Rectal smooth muscle tissue (tissue), 1 donor: ENCODE measurements around the gene NUAK1.

Source experiments
- H3K27ac ChIP-seq: one replicate; pipeline ENCODE4 v1.7.0; 2013; ENCODE audit warnings: low read depth, low read length, inconsistent platforms
- H3K27me3 ChIP-seq: one replicate; pipeline ENCODE4 v1.7.0; 2013; ENCODE audit warnings: low read length; ENCODE audit not compliant: control insufficient read depth, insufficient read depth
- H3K36me3 ChIP-seq: one replicate; pipeline ENCODE4 v1.7.0; 2013; ENCODE audit warnings: low read length; ENCODE audit not compliant: control insufficient read depth, insufficient read depth
- H3K4me1 ChIP-seq: one replicate; pipeline ENCODE4 v1.7.0; 2013; ENCODE audit warnings: low read length; ENCODE audit not compliant: control insufficient read depth, insufficient read depth
- H3K4me3 ChIP-seq: one replicate; pipeline ENCODE4 v1.7.0; 2013; ENCODE audit warnings: low read length
- H3K9ac ChIP-seq: one replicate; pipeline ENCODE4 v1.7.0; 2013; ENCODE audit warnings: low read length

The NUAK1 gene

DNA sequence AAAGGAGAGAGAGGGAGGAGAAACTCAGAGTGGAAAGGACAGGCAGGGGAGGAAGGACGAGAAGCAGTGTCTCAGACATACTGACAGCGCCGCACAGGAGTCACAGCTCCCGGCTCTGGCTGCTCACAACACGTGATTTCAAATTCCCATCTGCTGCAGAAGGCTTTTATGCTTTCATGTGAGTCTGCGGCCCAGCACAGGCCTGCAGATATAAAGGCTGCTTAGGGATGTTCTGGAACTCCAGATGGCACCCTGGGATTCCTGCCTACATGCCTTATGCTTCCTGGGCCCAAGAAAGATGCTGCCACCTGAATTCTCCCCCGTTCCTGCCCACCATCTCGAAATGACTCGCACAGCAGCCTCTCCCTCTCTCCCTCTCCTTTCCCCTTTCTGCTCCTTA, 89.6 kb downstream of the NUAK1 start:
- Histone ChIP-seq H3K36me3 (no peaks in the 10 kb centered on the region), H3K27me3 (no peaks in the 10 kb centered on the region), H3K27ac (no peak overlapping the region), H3K9ac (no peak overlapping the region), H3K4me3 (no peak overlapping the region), H3K4me1 (no peaks in the 10 kb centered on the region)

DNA sequence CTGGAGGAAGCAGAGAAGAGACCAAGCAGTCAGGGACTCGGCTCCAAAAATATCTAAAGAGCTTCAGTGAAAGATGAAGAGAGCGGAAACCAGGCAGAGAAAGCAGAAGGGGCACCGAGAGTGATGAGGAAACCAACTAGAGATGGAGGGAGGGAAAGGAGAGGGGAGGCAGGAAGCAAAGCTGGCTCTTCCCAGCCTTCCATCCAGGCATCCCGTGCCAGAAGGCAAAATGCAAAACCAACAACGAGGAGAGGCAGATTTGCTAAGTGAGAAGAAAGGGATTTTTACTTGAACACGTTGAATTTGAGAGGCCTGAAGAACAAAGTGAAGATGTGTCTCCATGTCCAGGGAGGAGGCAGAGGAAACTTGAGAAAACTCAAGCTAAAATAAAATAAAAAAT, 90.1 kb downstream of the NUAK1 start:
- Histone ChIP-seq H3K27me3 (no peaks in the 10 kb centered on the region), H3K4me1 (no peaks in the 10 kb centered on the region), H3K9ac (no peak overlapping the region), H3K4me3 (no peak overlapping the region), H3K36me3 (no peaks in the 10 kb centered on the region), H3K27ac (no peak overlapping the region)

DNA sequence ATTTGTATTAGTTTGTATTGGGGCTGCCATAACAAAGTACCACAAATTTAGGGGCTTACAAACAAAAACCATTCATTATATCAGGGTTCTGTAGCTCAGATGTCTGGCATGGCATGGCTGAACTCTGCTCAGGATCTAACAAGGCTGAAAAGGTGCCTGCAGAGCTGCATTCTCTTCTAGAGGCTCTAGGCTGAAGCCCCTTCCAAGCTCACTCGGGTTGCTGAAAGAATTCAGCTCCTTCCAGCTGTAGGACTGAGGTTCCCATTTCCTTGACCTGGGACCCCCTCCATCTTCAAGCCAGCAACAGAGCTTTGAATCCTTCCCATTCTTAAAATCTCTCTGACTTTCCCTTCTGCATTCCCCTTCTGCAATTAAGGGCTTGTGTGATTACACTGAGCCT, 90.7 kb downstream of the NUAK1 start:
- no peak overlapping the region for H3K27ac ChIP-seq
- no peaks in the 10 kb centered on the region for H3K36me3 ChIP-seq
- H3K27me3 ChIP-seq, result no peaks in the 10 kb centered on the region
- H3K4me3 ChIP-seq, result no peak overlapping the region
- H3K4me1 ChIP-seq, result no peaks in the 10 kb centered on the region
- no peak overlapping the region for H3K9ac ChIP-seq

DNA sequence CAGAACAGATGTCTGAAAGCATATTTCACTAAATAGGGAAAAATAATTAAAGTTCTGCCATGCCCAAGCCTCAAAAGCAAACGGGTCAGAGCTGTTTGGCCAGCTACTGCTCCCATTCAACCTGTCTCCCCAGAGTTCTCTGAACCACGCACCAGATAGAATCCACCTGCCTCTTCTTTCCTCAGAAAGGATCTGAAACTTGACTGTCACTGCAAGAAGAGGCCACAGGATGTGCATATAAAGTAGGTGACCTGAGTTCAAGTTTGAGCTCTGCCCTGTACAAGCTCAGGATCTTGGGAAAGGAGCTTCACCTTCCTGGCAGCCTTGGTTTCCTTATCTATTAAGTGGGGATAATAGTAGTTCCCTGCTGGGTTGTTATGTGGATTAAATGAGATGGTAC, 91.8 kb downstream of the NUAK1 start:
- no peaks in the 10 kb centered on the region for H3K36me3 ChIP-seq
- no peaks in the 10 kb centered on the region for H3K4me1 ChIP-seq
- H3K27ac ChIP-seq, result no peak overlapping the region
- no peak overlapping the region for H3K4me3 ChIP-seq
- no peaks in the 10 kb centered on the region for H3K27me3 ChIP-seq
- no peak overlapping the region for H3K9ac ChIP-seq

DNA sequence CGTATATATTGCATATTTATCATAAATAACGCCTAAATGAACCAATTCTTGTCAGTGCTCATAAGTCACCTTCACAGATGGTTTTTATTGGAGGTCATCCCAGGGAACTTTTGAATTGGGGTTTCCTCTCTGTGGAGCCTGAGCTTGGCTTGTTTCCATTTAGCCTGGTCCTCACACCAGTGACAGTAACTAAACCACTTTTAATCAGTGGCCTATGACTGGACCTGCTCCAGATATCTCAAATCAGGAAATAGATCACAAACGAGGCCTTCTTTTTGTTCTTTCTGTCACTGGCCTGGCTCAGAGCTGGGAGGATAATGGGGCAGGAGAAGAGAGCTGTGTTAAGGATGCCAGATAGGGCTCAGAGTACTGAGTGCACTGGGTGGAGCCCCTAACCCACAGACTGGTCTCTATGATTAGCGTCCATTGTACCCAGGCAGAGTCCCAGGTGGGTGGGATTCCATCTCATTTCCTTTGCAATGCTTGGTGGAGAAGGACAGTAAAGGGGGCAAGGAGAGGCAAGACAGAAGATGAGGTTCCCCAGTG, 92.4 kb downstream of the NUAK1 start:
- H3K36me3 ChIP-seq, result no peaks in the 10 kb centered on the region
- H3K27me3 ChIP-seq, result no peaks in the 10 kb centered on the region
- H3K27ac ChIP-seq, result no peak overlapping the region
- H3K9ac ChIP-seq, result no peak overlapping the region
- H3K4me3 ChIP-seq, result no peak overlapping the region
- no peaks in the 10 kb centered on the region for H3K4me1 ChIP-seq

DNA sequence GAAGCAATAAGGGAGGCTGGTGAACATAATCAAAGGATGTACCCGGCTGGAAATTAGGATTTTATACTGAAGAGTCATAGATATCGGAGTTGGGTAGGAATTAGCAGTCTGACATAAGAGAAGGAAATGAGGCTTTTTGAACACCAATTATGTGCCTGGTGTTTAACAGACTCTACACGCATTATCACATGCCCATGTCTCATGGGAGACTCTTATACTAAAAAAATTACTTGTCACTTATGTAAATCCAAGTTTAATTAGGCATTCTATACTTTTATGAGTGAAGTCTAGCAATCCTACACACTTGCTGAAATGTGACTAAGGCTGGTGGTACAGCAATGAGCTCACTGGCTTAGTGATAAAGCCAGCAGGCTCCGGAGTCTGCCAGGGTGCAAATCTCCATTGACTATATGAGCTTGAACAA, 93.5 kb downstream of the NUAK1 start:
- no peaks in the 10 kb centered on the region for H3K36me3 ChIP-seq
- no peak overlapping the region for H3K27ac ChIP-seq
- no peak overlapping the region for H3K4me3 ChIP-seq

DNA sequence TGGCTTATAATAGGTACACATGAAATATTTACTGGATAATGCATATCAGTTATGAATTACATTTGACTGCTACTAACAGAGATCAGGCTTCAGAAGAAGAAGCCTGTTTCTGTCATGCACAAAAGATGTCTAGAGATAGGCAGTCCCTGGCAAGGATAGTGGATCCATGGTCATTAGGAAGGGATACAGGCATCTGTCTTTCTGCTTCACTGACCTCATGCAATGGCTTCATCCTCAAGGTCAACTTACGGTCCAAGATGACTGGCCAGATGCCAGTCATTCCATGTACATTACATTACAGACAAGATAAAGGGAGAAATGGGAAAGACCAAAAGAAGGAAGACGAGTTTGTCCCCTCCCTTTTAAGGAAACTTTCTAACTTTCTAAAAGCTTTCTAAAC, 94.0 kb downstream of the NUAK1 start:
- no peak overlapping the region for H3K4me3 ChIP-seq
- H3K4me1 ChIP-seq, result no peaks in the 10 kb centered on the region
- no peaks in the 10 kb centered on the region for H3K36me3 ChIP-seq
- H3K27me3 ChIP-seq, result no peaks in the 10 kb centered on the region
- no peak overlapping the region for H3K27ac ChIP-seq
- no peak overlapping the region for H3K9ac ChIP-seq

More for the DNA sequence above, 93.5 kb downstream of the NUAK1 start:
- Histone ChIP-seq H3K4me1 (no peaks in the 10 kb centered on the region), H3K9ac (no peak overlapping the region), H3K27me3 (no peaks in the 10 kb centered on the region)

DNA sequence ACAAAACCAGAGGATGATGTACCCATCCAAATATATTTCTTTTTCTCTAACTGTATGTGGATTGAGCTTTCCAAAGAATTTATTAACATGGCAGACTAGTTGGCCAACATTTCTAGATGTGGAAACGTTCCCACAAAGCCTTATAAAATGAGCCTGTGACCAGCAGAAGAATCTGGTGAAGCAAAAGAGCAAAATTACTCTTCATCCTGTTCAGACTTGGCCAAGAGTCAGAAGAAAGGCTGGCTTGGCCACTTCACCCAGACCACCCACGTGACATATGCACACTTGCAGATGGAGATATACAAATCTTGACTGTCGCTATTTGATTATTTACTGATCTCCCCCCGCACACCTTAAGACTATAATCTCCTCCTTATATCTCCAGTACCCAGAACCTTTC, 96.7 kb downstream of the NUAK1 start:
- no peaks in the 10 kb centered on the region for H3K36me3 ChIP-seq
- H3K27ac ChIP-seq, result no peak overlapping the region
- no peak overlapping the region for H3K4me3 ChIP-seq
- no peaks in the 10 kb centered on the region for H3K27me3 ChIP-seq
- H3K9ac ChIP-seq, result no peak overlapping the region
- no peaks in the 10 kb centered on the region for H3K4me1 ChIP-seq

DNA sequence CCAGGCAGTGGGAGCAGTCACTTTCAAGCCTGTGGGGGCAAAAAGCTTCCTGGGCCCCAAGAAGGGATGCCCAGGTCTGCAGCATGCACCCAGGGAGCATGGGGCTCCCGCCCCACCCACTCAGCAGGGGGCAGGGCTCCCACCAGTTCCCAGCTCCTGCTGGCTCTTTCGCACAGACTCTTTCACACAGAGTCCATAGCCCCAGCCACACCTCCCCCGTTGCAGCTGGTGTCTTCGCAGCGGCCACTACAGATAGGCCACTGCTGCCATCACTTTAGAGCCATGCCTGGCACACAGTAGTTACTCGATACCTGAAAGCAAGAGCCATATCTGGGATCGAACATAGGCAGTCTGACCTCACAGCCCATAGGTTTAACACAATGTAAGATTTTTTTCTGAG, 98.2 kb downstream of the NUAK1 start:
- Histone ChIP-seq H3K27me3 (no peaks in the 10 kb centered on the region), H3K4me3 (no peak overlapping the region), H3K9ac (no peak overlapping the region), H3K36me3 (no peaks in the 10 kb centered on the region), H3K4me1 (no peaks in the 10 kb centered on the region), H3K27ac (no peak overlapping the region)

DNA sequence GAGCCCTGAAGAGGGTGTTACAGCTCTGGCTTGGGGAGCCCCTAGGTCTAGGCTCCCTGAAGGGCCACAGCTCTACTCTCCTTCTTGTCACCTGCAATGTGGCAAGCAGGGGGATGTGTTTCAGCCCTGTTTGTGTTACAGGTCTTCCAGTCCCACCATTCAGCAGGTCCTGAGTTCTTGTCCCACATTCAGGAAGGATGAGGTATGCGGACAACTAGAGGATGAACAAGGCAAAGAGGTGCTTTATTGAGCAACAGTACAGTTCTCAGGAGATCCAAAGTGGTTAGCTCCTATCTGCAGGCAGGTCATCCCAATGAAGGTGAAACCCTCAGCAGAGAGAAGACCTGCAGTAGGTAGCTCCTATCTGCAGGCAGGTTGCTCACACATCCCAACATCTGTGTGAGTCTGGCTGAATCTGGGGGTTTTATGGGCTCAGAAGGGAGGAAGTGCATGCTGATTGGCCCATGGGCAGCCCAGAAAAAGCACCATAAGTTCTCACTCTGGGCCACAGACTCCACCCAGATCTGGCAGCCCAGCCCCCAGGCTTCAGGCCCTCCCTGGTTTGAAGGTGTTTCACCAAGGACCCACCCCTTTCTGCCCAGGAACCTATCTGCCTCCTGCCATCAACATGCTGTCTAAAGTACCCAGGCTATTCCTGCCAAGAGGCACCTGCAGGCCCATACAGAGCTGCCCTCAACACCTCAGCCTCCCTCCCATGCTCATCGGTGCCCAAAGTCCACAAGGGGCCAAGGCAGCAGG, 98.9 kb downstream of the NUAK1 start:
- Histone ChIP-seq H3K4me3 (no peak overlapping the region), H3K9ac (no peak overlapping the region), H3K27ac (no peak overlapping the region), H3K27me3 (no peaks in the 10 kb centered on the region), H3K4me1 (no peaks in the 10 kb centered on the region), H3K36me3 (no peaks in the 10 kb centered on the region)

DNA sequence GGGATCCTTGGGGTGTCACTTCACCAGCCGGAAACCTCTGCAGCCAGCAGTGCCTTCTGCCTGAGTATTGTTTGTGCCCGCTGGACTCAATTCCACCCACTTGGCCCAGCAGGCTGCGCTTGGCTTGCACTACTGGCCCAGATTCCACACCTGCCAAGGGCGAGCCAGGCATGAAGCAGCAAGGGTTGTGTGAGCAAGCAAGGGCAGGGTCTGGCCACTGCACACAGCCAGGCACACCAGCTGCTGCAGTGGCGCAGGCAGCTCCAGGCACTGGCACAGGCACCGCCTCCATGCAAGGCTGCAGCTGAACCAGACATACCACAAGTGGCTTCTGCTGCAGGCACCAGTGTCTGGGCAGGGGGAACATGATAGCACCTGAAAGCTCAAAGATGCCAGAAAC, 99.5 kb downstream of the NUAK1 start:
- H3K27ac ChIP-seq, result no peak overlapping the region
- H3K27me3 ChIP-seq, result no peaks in the 10 kb centered on the region
- no peak overlapping the region for H3K9ac ChIP-seq
- H3K4me3 ChIP-seq, result no peak overlapping the region
- H3K4me1 ChIP-seq, result no peaks in the 10 kb centered on the region
- H3K36me3 ChIP-seq, result no peaks in the 10 kb centered on the region

DNA sequence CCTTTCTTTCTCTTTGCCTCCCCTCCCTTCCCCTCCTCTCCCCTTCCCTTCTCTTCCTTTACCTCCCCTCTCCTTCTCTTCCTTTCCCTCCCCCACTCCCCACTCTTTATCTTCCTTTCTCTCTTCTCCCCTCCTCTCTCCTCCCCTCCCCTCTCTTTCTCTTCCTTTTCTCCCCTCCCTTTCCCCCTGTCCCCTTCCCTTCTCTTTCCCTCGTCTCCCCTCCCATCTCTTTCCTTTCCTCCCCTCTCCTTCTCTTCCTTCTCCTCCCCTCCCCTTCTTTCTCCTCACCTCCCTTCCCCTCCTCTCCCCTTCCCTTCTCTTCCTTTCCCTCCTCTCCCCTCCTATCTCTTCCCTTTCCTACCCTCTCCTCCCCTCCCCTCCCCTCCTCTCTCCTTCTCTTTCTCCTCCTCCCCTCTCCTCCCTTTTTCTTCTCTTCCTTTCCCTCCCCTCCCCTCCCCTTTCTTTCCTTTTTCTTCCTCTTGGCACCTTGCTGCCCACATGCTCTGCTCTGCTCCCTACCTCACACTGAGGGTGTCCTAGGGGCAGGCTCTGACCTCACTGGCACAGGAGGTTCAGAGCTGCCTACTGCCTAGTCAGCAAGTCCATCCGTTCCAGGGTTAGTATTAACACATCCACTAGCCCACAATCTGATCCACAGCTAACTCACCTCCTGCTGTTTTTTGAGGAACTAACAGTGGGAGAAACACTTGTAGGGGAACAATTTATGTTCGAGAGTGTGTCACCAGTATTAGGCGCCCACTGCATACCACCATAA, 101.0 kb downstream of the NUAK1 start:
- Histone ChIP-seq H3K9ac (no peak overlapping the region), H3K4me1 (no peaks in the 10 kb centered on the region), H3K36me3 (no peaks in the 10 kb centered on the region), H3K27ac (no peak overlapping the region), H3K4me3 (no peak overlapping the region), H3K27me3 (no peaks in the 10 kb centered on the region)
